ENCODE data around the gene GPR148.

The GPR148 gene

DNA sequence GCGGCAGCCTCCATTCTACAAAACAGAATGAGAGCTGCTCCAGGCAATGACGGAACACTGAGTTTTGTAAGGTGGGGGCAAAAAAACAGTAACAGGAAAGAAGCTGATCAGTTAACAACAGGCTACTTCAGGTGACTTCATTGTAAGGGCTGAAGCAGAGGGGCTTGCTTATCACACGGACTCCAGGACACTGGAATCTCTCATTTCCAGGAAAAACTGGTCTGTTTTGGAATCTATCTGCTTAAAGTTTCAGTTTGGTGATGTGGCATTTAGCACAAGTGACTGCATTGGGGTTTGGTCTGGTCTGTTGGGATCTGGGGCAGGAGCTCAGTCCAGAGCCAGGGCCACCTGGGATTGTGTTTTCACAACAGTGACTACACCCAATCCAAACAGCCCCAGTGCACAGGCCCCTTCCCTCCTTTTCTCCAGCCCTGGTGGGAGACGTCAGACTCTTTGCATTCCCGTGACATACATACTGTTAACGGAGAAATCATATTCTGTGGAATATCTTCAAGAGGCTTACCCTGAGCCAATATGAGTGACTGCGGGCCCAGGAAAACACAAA, 40.6 kb downstream of the GPR148 start:
- DNase-seq: no peak
- ATAC-seq: no peak

- no peak for ATAC-seq
- no peak for DNase-seq
Observed at GRCh38 chr2:130776550-130776949, 47.7 kb downstream of the GPR148 start.

DNA sequence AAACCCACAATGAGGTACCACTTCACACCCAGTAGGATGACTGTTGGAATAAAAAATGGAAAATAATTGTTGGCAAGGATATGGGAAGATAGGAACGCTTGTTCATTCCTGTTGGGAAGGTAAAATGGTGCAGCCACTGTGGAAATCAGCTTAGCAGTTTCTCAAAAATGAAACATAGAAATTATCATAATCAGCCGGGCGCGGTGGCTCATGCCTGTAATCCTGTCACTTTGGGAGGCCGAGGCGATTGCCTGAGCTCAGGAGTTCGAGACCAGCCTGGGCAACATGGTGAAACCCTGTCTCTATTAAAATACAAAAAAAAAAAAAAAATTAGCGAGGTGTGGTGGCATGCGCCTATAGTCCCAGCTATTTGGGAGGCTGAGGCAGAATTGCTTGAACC, 49.9 kb downstream of the GPR148 start:
- ATAC-seq (no peak), DNase-seq (no peak)

Data from stimulated activated naive CD8-positive, alpha-beta T cell treated with anti-CD3 and anti-CD28 coated beads, Interleukin-15, Interleukin-2, amounts not matched to agents 100 U/mL and 50 U/mL, for 24 hours (primary cell).